BE2C (cell line): Measurements from ENCODE around the gene ATP8A2.
"Not testable (repeated sequence)": the region's sequence is repeated elsewhere in the genome, so short reads cannot be mapped to it uniquely, and the experiment has no call there.

ENCODE experiments used
- DNase-seq: peaks from one replicate; pipeline ENCODE4 v3.0.0-alpha.2; 2020
- H3K27me3 ChIP-seq: fragments of 250-450 bp; sonication (Bioruptor Pico); 2 replicates; pipeline ENCODE4 v1.5.1; 2020; ENCODE audit warnings: mild to moderate bottlenecking
- H3K36me3 ChIP-seq: fragments of 250-450 bp; sonication (Bioruptor Pico); 2 replicates; pipeline ENCODE4 v1.5.1; 2020; ENCODE audit warnings: mild to moderate bottlenecking
- H3K4me1 ChIP-seq: fragments of 250-450 bp; sonication (Bioruptor Pico); 2 replicates; pipeline ENCODE4 v1.5.1; 2020
- H3K4me3 ChIP-seq: 2 replicates; pipeline ENCODE4 v1.5.1; 2011; ENCODE audit warnings: low read depth, low read length
- H3K9me3 ChIP-seq: fragments of 250-450 bp; sonication (Bioruptor Pico); 2 replicates; pipeline ENCODE4 v1.5.1; 2020
- TF ChIP-seq, protein P1 (sequence below): IDR thresholded peaks from 2 replicates; pipeline ENCODE4 v1.5.1; 2012; ENCODE audit warnings: mild to moderate bottlenecking, low read depth, low read length

ATP8A2 gene

DNA sequence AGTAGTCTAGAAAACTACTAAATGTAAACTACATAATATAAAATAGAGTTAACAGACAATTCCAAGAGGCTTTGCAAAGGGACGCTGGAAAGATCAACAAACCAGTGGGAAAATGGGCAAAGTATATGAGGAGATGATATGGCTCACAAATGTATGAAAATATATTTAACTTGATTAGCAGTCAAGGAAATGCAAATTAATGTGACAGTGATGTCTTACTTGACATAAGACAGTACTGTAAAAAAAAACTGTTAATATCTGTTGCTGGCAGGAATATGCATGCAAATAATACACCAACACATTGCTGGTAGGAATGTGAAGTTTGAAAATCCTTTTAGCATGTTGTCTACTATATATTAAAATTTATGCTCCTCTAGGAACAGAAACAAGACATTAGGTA is 136.1 kb downstream of the ATP8A2 start:
- Histone ChIP-seq H3K36me3 (no peaks in the 10 kb centered on the region), H3K9me3 (no peaks in the 10 kb centered on the region), H3K27me3 (0 out of 2 replicates have a peak, but pooled peaks cover 7% of the 10 kb centered on the region), H3K4me3 (no peak overlapping the region), H3K4me1 (no peaks in the 10 kb centered on the region)
- TF ChIP-seq, protein P1, sequence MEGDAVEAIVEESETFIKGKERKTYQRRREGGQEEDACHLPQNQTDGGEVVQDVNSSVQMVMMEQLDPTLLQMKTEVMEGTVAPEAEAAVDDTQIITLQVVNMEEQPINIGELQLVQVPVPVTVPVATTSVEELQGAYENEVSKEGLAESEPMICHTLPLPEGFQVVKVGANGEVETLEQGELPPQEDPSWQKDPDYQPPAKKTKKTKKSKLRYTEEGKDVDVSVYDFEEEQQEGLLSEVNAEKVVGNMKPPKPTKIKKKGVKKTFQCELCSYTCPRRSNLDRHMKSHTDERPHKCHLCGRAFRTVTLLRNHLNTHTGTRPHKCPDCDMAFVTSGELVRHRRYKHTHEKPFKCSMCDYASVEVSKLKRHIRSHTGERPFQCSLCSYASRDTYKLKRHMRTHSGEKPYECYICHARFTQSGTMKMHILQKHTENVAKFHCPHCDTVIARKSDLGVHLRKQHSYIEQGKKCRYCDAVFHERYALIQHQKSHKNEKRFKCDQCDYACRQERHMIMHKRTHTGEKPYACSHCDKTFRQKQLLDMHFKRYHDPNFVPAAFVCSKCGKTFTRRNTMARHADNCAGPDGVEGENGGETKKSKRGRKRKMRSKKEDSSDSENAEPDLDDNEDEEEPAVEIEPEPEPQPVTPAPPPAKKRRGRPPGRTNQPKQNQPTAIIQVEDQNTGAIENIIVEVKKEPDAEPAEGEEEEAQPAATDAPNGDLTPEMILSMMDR, result no peak
- DNase-seq, result no peak

DNA sequence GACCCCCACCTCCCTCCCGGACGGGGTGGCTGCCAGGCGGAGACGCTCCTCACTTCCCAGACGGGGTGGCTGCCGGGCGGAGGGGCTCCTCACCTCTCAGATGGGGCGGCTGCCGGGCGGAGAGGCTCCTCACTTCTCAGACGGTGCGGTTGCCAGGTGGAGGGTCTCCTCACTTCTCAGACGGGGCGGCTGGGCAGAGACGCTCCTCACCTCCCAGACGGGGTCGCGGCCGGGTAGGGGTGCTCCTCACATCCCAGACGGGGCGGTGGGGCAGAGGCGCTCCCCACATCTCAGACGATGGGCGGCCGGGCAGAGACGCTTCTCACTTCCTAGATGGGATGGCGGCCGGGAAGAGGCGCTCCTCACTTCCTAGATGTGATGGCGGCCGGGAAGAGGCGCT is 141.3 kb downstream of the ATP8A2 start:
- not testable (repeated sequence) for H3K36me3 ChIP-seq, H3K4me1 ChIP-seq, DNase-seq, H3K9me3 ChIP-seq, H3K4me3 ChIP-seq, H3K27me3 ChIP-seq

DNA sequence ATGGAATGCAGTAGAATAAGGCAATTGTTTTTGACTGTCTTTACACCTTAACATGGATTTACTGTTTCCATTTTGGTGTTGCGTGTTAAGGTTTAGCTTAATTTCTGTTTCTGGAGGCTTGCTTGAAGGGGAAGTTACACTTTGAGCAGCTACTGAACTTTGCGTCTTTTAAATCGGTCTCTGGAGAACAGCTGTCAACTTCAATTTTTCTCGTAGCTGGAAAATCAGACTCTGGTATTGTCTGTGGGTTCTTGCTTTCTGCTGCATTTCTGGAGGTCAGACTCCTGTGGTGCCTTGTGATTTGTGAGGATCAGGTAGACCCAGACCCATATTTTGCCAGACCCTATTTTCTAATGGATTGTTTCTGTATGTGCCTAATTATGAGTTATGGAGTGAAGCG is 146.7 kb downstream of the ATP8A2 start:
- no peaks in the 10 kb centered on the region for H3K4me1 ChIP-seq
- H3K9me3 ChIP-seq, result no peaks in the 10 kb centered on the region
- H3K4me3 ChIP-seq, result no peak overlapping the region
- no peak for DNase-seq
- H3K36me3 ChIP-seq, result no peaks in the 10 kb centered on the region
- no peaks in the 10 kb centered on the region for H3K27me3 ChIP-seq
- TF ChIP-seq, protein P1, result no peak

DNA sequence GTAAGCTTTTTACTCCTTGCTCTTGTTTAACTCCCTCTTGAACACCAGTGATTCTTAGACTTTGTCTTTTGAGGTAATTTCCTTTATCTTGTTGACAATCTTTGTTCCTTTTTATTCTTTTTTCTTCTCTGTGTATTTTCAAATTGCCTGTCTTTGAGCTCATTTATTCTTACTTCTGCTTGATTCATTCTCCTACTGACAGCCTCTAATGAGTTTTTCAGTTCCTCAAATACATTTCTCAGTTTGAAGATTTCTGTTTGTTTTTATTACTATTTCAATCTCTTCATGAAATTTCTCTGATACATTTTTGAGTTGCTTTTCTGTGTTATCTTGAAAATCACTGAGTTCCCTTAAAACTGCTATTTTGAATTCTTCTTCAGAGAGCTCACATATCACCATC is 154.1 kb downstream of the ATP8A2 start:
- TF ChIP-seq, protein P1, result no peak
- Histone ChIP-seq H3K4me1 (no peaks in the 10 kb centered on the region), H3K4me3 (no peak overlapping the region), H3K36me3 (no peaks in the 10 kb centered on the region), H3K27me3 (no peaks in the 10 kb centered on the region), H3K9me3 (no peaks in the 10 kb centered on the region)
- no peak for DNase-seq

DNA sequence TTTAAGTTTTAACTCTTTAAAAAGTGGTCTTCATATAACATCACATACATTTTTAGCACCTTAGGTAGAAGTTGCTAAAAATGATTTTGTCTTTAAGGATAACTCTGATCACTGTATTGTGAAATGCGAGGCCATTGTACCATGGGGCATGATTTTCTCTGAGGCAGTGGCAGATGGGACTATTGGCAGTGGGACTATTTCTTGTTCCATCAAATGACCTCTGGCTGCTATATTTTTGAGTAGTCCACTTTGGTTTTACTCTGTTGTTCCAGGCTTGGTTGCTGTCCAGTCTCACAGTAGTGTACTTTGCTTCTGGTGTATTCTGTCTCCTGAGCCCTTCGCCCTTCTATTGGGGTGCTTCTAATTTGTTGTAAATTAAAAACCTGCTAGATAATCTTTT is 156.5 kb downstream of the ATP8A2 start:
- H3K36me3 ChIP-seq, result no peaks in the 10 kb centered on the region
- TF ChIP-seq, protein P1, result no peak
- no peak overlapping the region for H3K4me3 ChIP-seq
- DNase-seq, result no peak
- no peaks in the 10 kb centered on the region for H3K4me1 ChIP-seq
- H3K9me3 ChIP-seq, result no peaks in the 10 kb centered on the region
- H3K27me3 ChIP-seq, result no peaks in the 10 kb centered on the region

DNA sequence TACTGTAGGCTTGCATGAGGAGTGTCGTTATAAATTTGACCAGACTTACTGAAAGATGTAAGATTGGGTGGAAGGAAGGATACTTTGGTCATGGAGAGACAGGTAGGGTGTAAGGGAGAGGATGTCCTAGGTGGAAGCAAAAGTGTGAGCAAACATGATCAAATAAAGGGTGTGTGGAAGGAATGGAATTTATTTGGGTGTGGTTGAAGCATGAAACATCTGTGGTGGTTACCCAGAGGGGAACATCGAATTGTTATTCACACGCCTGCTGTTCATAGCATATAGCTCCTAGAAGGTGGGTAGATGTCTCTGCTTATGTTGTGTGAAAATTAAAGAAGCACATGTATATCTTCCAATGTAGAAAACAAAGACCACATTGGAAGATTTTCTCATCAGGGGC is 157.7 kb downstream of the ATP8A2 start:
- Histone ChIP-seq H3K4me3 (no peak overlapping the region), H3K36me3 (no peaks in the 10 kb centered on the region), H3K9me3 (no peaks in the 10 kb centered on the region), H3K4me1 (no peaks in the 10 kb centered on the region), H3K27me3 (no peaks in the 10 kb centered on the region)
- TF ChIP-seq, protein P1, result no peak
- no peak for DNase-seq

DNA sequence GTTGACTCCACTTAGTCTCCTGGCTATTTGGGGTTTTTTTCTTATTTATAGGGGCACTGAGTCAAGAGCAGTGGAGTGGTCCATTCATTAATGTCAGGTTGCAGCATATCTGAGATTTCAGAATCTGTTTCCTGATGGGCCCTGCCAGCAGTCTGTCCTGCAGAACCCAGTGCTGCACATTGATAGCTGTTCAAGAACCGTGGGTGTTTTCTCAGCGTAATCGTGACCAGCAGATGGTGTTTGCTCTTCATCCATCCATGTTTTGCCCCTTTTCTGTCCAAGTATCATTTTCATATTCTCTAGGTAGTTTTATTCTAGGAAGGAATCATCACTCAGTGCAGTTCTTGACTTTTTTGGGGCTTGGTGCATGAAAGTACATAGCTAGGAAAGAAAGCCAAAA is 166.5 kb downstream of the ATP8A2 start:
- H3K9me3 ChIP-seq, result no peaks in the 10 kb centered on the region
- no peaks in the 10 kb centered on the region for H3K4me1 ChIP-seq
- H3K27me3 ChIP-seq, result no peaks in the 10 kb centered on the region
- TF ChIP-seq, protein P1, result no peak
- no peak for DNase-seq
- no peaks in the 10 kb centered on the region for H3K36me3 ChIP-seq
- H3K4me3 ChIP-seq, result no peak overlapping the region
